ENCODE data around the gene GRM7.

The GRM7 gene

DNA sequence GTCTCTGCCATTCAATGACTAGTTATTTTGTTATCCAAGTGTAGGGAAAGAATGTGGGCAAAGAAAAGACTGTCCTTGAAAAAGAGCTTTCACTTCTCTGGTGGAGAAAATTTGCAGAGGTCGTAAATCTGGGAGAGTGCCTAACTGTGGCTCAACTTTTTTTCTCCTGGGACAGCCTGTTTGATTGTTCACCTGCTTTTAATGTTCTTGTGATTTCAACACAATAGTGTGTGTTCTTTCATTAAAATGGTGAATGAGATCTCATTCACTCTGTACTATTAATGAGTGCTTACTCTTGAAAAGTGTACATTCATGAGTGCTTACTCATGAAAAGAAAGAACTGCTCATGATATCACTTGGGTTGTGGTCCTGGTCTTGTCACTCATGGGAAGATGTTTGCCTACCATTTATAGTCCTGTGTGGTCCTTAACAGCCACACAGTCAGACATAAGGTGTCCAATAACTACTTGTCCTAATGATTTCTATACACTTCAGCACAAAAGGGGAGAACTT is 567.3 kb downstream of the GRM7 start:
- no peak overlapping the region for H3K4me3 ChIP-seq (ENCODE audit: insufficient read depth, low read depth, low read length, poor library complexity, severe bottlenecking)
- H3K27ac ChIP-seq (ENCODE audit: insufficient read depth, low read length, poor library complexity, severe bottlenecking) = no peak overlapping the region
- H3K36me3 ChIP-seq (ENCODE audit: control insufficient read depth, insufficient read depth, low read length) = no peaks in the 10 kb centered on the region
- H3K27me3 ChIP-seq (replicated peaks; ENCODE audit: control insufficient read depth, insufficient read depth, low read length, poor library complexity, severe bottlenecking) = no peaks in the 10 kb centered on the region
- H3K9me3 ChIP-seq (ENCODE audit: control insufficient read depth, low read length) = no peaks in the 10 kb centered on the region
- H3K4me1 ChIP-seq (ENCODE audit: control insufficient read depth, insufficient read depth, low read length, poor library complexity, severe bottlenecking) = no peaks in the 10 kb centered on the region
- no peak for DNase-seq

DNA sequence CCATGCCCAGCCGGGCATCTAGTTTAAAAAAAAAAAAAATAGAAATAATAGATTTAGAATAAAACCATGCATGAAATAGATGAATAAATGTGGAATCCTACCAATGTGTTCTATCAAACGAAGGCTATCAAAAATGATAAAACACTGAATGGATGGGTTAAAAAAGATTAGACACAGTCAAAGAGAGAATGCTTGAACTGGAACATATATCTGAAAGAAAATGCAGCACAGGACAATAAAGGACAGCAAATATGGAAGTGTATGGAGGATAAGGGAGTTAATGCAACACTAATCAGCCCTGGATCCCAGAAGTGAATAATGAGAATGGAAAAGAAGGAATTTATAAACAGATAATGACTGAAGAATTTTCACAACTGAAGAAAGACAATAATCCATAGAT is 571.7 kb downstream of the GRM7 start:
- H3K27me3 ChIP-seq (replicated peaks; ENCODE audit: control insufficient read depth, insufficient read depth, low read length, poor library complexity, severe bottlenecking) = no peaks in the 10 kb centered on the region
- no peak overlapping the region for H3K4me3 ChIP-seq (ENCODE audit: insufficient read depth, low read depth, low read length, poor library complexity, severe bottlenecking)
- H3K36me3 ChIP-seq (ENCODE audit: control insufficient read depth, insufficient read depth, low read length) = no peaks in the 10 kb centered on the region
- H3K27ac ChIP-seq (ENCODE audit: insufficient read depth, low read length, poor library complexity, severe bottlenecking) = no peak overlapping the region
- no peaks in the 10 kb centered on the region for H3K4me1 ChIP-seq (ENCODE audit: control insufficient read depth, insufficient read depth, low read length, poor library complexity, severe bottlenecking)
- H3K9me3 ChIP-seq (ENCODE audit: control insufficient read depth, low read length) = no peaks in the 10 kb centered on the region
- no peak for DNase-seq

DNA sequence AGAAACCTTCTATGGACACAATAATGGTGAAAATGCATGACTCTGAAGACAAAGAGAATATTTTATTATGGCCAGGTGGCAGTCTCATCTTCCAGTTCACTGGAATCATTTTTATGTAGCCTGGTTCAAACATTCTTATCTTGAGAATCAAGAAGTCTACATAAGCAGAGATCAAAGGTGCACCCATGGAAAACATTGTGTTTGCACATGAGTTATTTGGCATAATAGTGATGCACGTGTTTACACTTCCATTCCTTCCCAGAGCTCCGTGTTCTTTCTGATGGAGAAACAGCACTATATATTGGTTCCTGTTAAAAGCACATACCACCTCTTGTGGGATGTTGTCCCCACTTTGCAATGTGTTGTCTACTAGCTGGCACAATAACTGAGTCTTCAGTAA is 572.2 kb downstream of the GRM7 start:
- no peak for DNase-seq
- H3K4me3 ChIP-seq (ENCODE audit: insufficient read depth, low read depth, low read length, poor library complexity, severe bottlenecking) = no peak overlapping the region
- H3K27ac ChIP-seq (ENCODE audit: insufficient read depth, low read length, poor library complexity, severe bottlenecking) = no peak overlapping the region
- H3K4me1 ChIP-seq (ENCODE audit: control insufficient read depth, insufficient read depth, low read length, poor library complexity, severe bottlenecking) = no peaks in the 10 kb centered on the region
- H3K27me3 ChIP-seq (replicated peaks; ENCODE audit: control insufficient read depth, insufficient read depth, low read length, poor library complexity, severe bottlenecking) = no peaks in the 10 kb centered on the region
- no peaks in the 10 kb centered on the region for H3K36me3 ChIP-seq (ENCODE audit: control insufficient read depth, insufficient read depth, low read length)
- no peaks in the 10 kb centered on the region for H3K9me3 ChIP-seq (ENCODE audit: control insufficient read depth, low read length)

DNA sequence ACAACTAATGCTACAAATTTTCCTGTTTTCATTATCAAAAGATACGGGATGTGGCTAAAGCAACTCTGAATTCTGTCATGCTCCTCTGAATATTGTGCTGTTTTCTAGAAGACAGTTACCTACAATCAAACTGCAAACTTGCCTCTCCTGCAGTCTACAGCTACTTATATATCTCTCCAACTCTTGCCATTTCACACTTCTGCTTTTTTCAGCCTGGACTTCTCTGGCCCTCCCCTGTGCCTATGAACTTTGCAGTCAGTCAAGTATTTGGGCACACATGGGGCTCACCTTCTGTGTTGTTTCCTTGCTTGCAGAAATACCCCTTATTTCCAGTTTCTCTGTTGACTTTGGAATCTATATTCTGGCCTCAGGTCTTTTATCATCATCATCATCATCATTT is 575.6 kb downstream of the GRM7 start:
- Histone ChIP-seq H3K27me3 (replicated peaks; ENCODE audit: control insufficient read depth, insufficient read depth, low read length, poor library complexity, severe bottlenecking) (no peaks in the 10 kb centered on the region), H3K4me1 (ENCODE audit: control insufficient read depth, insufficient read depth, low read length, poor library complexity, severe bottlenecking) (no peaks in the 10 kb centered on the region), H3K36me3 (ENCODE audit: control insufficient read depth, insufficient read depth, low read length) (no peaks in the 10 kb centered on the region), H3K9me3 (ENCODE audit: control insufficient read depth, low read length) (no peaks in the 10 kb centered on the region), H3K4me3 (ENCODE audit: insufficient read depth, low read depth, low read length, poor library complexity, severe bottlenecking) (no peak overlapping the region), H3K27ac (ENCODE audit: insufficient read depth, low read length, poor library complexity, severe bottlenecking) (no peak overlapping the region)
- no peak for DNase-seq

GRCh38 chr3:7437231-7437630 is 576.3 kb downstream of the GRM7 start:
- H3K4me3 ChIP-seq (ENCODE audit: insufficient read depth, low read depth, low read length, poor library complexity, severe bottlenecking) = no peak overlapping the region
- H3K27me3 ChIP-seq (replicated peaks; ENCODE audit: control insufficient read depth, insufficient read depth, low read length, poor library complexity, severe bottlenecking) = no peaks in the 10 kb centered on the region
- DNase-seq = no peak
- no peaks in the 10 kb centered on the region for H3K4me1 ChIP-seq (ENCODE audit: control insufficient read depth, insufficient read depth, low read length, poor library complexity, severe bottlenecking)
- no peaks in the 10 kb centered on the region for H3K9me3 ChIP-seq (ENCODE audit: control insufficient read depth, low read length)
- no peak overlapping the region for H3K27ac ChIP-seq (ENCODE audit: insufficient read depth, low read length, poor library complexity, severe bottlenecking)
- no peaks in the 10 kb centered on the region for H3K36me3 ChIP-seq (ENCODE audit: control insufficient read depth, insufficient read depth, low read length)

GRCh38 chr3:7439101-7439680 is 578.3 kb downstream of the GRM7 start:
- no peaks in the 10 kb centered on the region for H3K9me3 ChIP-seq (ENCODE audit: control insufficient read depth, low read length)

GRCh38 chr3:7444886-7445285 is 584.0 kb downstream of the GRM7 start:
- DNase-seq = no peak
- Histone ChIP-seq H3K4me3 (ENCODE audit: insufficient read depth, low read depth, low read length, poor library complexity, severe bottlenecking) (no peak overlapping the region), H3K27me3 (replicated peaks; ENCODE audit: control insufficient read depth, insufficient read depth, low read length, poor library complexity, severe bottlenecking) (no peaks in the 10 kb centered on the region)

More at GRCh38 chr3:7439101-7439680, 578.3 kb downstream of the GRM7 start:
- Histone ChIP-seq H3K27me3 (replicated peaks; ENCODE audit: control insufficient read depth, insufficient read depth, low read length, poor library complexity, severe bottlenecking) (no peaks in the 10 kb centered on the region), H3K27ac (ENCODE audit: insufficient read depth, low read length, poor library complexity, severe bottlenecking) (no peak overlapping the region), H3K36me3 (ENCODE audit: control insufficient read depth, insufficient read depth, low read length) (no peaks in the 10 kb centered on the region), H3K4me3 (ENCODE audit: insufficient read depth, low read depth, low read length, poor library complexity, severe bottlenecking) (no peak overlapping the region), H3K4me1 (ENCODE audit: control insufficient read depth, insufficient read depth, low read length, poor library complexity, severe bottlenecking) (no peaks in the 10 kb centered on the region)
- no peak for DNase-seq

GRCh38 chr3:7445331-7445730 is 584.4 kb downstream of the GRM7 start:
- Histone ChIP-seq H3K9me3 (ENCODE audit: control insufficient read depth, low read length) (no peaks in the 10 kb centered on the region), H3K36me3 (ENCODE audit: control insufficient read depth, insufficient read depth, low read length) (no peaks in the 10 kb centered on the region), H3K4me1 (ENCODE audit: control insufficient read depth, insufficient read depth, low read length, poor library complexity, severe bottlenecking) (no peaks in the 10 kb centered on the region), H3K27me3 (replicated peaks; ENCODE audit: control insufficient read depth, insufficient read depth, low read length, poor library complexity, severe bottlenecking) (no peaks in the 10 kb centered on the region), H3K27ac (ENCODE audit: insufficient read depth, low read length, poor library complexity, severe bottlenecking) (no peak overlapping the region), H3K4me3 (ENCODE audit: insufficient read depth, low read depth, low read length, poor library complexity, severe bottlenecking) (no peak overlapping the region)
- no peak for DNase-seq

More at GRCh38 chr3:7444886-7445285, 584.0 kb downstream of the GRM7 start:
- Histone ChIP-seq H3K4me1 (ENCODE audit: control insufficient read depth, insufficient read depth, low read length, poor library complexity, severe bottlenecking) (no peaks in the 10 kb centered on the region), H3K9me3 (ENCODE audit: control insufficient read depth, low read length) (no peaks in the 10 kb centered on the region), H3K27ac (ENCODE audit: insufficient read depth, low read length, poor library complexity, severe bottlenecking) (no peak overlapping the region), H3K36me3 (ENCODE audit: control insufficient read depth, insufficient read depth, low read length) (no peaks in the 10 kb centered on the region)

GRCh38 chr3:7447197-7447769 is 586.4 kb downstream of the GRM7 start:
- H3K9me3 ChIP-seq (ENCODE audit: control insufficient read depth, low read length) = no peaks in the 10 kb centered on the region
- no peaks in the 10 kb centered on the region for H3K4me1 ChIP-seq (ENCODE audit: control insufficient read depth, insufficient read depth, low read length, poor library complexity, severe bottlenecking)
- H3K27ac ChIP-seq (ENCODE audit: insufficient read depth, low read length, poor library complexity, severe bottlenecking) = no peak overlapping the region
- no peaks in the 10 kb centered on the region for H3K36me3 ChIP-seq (ENCODE audit: control insufficient read depth, insufficient read depth, low read length)
- no peaks in the 10 kb centered on the region for H3K27me3 ChIP-seq (replicated peaks; ENCODE audit: control insufficient read depth, insufficient read depth, low read length, poor library complexity, severe bottlenecking)
- no peak overlapping the region for H3K4me3 ChIP-seq (ENCODE audit: insufficient read depth, low read depth, low read length, poor library complexity, severe bottlenecking)
- DNase-seq = no peak

GRCh38 chr3:7456386-7456785 is 595.5 kb downstream of the GRM7 start:
- Histone ChIP-seq H3K36me3 (ENCODE audit: control insufficient read depth, insufficient read depth, low read length) (no peaks in the 10 kb centered on the region), H3K27ac (ENCODE audit: insufficient read depth, low read length, poor library complexity, severe bottlenecking) (no peak overlapping the region), H3K4me1 (ENCODE audit: control insufficient read depth, insufficient read depth, low read length, poor library complexity, severe bottlenecking) (no peaks in the 10 kb centered on the region), H3K4me3 (ENCODE audit: insufficient read depth, low read depth, low read length, poor library complexity, severe bottlenecking) (no peak overlapping the region), H3K9me3 (ENCODE audit: control insufficient read depth, low read length) (no peaks in the 10 kb centered on the region), H3K27me3 (replicated peaks; ENCODE audit: control insufficient read depth, insufficient read depth, low read length, poor library complexity, severe bottlenecking) (no peaks in the 10 kb centered on the region)
- DNase-seq = no peak
